Mesenteric fat pad (tissue), 1 donor: ENCODE results near the gene PABPC1L. TPM values are rescaled to one million over a fixed set of nuclear protein-coding genes. Genes with fewer than 3 reads are reported as not detected.
"Not testable (repeated sequence)": the region's sequence is repeated elsewhere in the genome, so short reads cannot be mapped to it uniquely, and the experiment has no call there.

Source experiments
- DNase-seq: peaks from one replicate; pipeline ENCODE4 v3.0.0-alpha.2; 2020; ENCODE audit warnings: low spot score
- long read RNA-seq: library from polyadenylated mRNA; unstranded; transcript quantifications from one replicate; pipeline ENCODE4 v2.0.0, GENCODE V29; 2020
- total RNA-seq: library from RNA; stranded (reverse); fragmentation: NEBNext Ultra II Directional; extraction: Animal tissue kit (Norgen Biotek cat#: 25700); gene quantifications from one replicate; pipeline ENCODE4 v1.2.1, GENCODE V29; 2021
- donor health status: DM: yes; HTN: yes; CAD: no.

The PABPC1L gene
- 10.1 TPM for total RNA-seq
- long read RNA-seq, partial matches to known transcripts: 1 of 6 reads
- long read RNA-seq, other reads (novel, unspliced or antisense): 3 of 6 reads

DNA sequence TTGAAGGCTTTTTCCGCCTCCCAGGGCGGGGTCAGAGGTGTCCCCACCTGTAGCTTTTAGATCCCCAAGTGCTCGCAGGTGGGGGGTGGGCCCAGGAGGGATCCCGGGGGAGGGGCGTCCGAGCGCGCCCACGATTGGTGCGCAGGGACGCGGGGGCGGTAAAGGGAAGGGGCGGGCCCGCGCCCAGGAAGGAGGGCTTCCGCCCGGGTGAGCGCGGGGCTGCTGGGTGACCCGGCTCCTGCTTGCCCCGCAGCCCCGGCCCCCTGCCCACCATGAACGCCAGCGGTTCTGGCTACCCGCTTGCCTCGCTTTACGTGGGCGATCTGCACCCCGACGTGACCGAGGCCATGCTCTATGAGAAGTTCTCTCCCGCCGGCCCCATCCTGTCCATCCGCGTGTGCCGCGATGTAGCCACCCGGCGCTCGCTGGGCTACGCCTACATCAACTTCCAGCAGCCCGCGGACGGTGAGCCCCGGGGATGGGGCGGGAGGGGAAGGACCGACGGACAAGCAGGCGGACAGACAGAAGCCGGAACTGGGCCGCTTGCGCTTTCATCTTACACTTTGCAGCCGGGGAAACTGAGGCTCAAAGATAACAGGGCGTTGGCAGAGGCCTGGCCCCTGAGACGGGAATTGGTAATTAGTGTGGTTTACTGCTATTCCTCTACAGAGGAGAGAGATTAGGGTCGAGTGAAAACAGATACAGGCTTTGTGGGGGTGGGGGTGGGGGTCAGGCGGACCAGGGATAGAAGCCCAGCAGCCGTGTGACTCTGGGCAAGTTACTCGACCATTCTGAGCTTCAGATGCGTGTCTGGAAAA lies at the start of gene PABPC1L:
TSS of gene PABPC1L (plus strand) at position 189 of the 818 bp plus-strand sequence. CDS start at position 273, 84 bp downstream.
- no peak for DNase-seq

DNA sequence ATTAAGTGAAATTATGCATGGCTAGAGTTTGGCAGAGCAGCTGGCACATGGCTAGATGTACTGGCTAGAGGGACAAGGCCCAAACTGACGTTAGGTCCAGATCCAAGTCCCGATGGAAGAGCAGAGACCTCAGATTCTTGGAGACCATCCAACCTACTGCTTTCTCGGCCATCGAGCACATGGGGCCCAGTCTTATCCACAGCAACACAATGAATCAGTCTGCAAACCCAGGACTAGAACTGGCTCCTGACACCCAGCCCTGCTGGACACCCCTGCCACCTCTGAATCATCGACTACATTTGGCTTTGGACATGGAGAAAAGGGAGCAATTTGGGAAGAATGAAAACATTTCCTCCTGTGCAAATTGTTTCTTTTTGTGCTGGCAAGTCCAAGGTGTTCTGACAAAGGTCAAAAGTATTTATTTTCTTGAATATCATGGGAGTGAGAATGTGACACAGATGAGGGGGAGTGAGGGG lies 48.3 kb upstream of the PABPC1L start:
- DNase-seq: no peak

DNA sequence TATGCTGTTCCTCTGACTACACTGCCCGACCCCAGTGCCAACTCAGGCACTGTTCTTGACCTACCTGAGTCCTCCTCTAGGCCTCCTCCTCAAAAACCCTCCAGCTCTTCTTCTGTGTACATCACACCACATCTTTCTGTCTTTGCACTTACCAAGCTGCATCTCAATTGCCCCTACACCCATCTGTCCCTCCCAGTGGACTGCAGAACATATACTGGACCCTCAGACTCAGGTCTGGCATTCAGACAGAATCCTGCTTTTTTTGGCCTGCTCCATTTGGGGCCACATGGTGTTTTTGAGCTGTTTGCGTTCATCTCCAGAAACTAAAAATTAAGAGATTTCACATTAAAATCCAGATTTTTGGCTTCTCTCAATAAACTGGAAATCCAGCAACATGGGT lies 47.6 kb upstream of the PABPC1L start:
- DNase-seq: no peak

DNA sequence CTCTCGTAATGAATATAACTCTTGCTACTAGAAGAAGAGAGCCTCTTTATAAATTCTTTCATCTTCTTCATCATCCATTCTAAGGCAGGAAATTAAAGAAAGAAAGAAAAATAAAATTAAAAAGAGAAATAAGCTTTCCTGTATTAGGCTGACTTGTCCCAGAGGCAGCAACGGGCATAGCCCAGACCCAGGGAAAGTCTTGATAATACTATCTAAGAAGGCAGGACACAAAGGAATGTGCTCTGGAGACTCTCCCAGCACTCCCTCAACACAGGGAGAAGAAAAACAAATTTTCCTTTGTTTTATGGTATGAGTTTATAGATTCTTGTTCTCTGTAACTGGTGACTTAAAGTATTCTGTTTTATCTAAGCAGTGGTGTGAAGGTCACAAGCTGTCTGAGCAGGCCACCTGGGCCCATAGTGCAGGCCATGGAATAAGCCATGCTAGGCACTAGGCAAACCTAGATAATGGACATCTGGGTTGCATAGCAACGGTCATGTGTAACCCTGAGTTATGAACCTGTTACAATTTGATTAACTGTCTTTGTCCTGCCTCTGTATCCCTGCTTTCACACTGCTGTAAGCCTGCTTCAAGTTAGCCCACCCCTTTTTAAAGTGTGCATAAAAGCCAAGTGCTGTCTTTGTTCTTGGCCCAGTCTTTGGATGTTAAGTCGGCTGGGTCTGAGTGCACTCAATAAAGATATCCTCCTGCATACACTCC lies 46.3 kb upstream of the PABPC1L start:
- DNase-seq: not testable (repeated sequence)

DNA sequence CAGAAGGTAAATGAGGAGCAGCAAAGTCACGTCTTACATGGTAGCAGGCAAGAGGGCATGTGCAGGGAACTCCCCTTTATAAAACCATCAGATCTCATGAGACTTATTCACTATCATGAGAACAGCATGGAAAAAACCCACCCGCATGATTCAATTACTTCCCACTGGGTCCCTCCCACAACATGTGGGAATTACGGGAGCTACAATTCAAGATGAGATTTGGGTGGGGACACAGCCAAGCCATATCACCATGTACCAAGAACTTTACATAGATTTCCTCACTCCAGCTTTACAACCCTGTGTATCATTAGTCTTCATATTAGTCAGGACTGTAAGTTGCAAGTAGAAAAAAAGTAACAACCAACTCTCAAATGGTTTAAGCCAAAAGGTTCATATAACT lies 45.4 kb upstream of the PABPC1L start:
- not testable (repeated sequence) for DNase-seq

DNA sequence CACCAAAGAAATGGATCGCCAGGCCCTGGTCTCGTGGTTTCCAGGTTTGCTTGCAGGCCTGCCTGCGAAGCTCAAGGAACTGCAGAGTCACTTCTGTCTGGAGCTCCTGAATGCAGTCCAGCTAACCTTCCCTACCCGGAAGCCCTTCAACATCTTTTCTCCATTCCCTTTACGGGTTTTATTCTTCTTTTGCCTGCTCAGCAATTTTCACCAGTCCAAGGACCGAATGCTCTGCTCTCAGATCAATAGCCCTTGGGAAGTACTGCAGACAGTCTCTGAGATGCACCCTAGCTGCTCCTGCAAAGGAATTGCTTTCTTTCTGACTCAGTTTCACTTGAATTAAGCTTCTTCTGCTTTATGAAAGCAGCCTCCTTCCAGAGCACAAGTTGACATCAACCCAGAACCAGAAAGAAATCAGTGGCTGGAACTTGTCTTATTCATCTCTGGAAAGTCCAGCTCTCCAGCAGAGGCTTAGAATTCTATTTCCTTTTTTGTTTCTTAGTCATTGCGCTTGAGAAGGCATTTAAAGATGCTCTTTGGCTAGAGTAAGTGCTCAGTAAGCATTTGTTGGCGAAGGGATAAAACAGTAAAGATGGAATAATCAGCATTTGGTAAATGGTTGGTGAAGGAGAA lies 43.0 kb upstream of the PABPC1L start:
- no peak for DNase-seq

DNA sequence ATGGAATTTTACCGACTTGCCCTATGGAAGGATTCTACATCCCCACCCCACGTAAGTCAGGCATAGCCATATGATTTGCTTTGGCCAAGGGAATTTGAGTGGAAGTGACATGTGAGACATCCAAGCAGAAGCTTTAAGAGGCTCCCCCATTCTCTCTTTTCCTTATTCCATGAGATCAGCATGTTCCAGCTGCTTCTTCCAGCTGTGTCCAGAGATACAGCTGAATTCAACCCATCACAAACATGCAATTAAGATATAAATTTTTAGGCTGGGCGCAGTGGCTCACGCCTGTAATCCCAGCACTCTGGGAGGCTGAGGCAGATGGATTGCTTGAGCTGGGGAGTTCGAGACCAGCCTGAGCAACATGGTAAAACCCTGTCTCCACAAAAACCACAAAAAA lies 40.4 kb upstream of the PABPC1L start:
- DNase-seq: no peak

DNA sequence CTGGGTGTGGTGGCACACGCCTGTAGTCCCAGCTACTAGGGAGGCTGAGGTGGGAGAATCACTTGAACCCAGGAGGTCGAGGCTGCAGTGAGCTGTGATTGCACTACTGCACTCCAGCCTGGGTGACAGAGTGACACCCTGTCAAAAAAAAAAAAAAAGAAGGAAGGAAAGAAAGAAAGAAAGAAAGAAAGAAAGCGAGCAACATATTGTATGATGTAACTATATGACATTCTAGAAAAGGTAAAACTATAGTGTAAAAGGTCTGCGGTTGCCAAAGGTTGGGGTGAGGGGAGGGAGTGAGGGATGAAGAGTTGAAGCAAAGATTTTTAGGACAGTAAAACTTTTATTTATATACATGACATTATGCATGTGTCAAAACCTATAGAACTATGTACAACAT lies 27.5 kb upstream of the PABPC1L start:
- DNase-seq: not testable (repeated sequence)

DNA sequence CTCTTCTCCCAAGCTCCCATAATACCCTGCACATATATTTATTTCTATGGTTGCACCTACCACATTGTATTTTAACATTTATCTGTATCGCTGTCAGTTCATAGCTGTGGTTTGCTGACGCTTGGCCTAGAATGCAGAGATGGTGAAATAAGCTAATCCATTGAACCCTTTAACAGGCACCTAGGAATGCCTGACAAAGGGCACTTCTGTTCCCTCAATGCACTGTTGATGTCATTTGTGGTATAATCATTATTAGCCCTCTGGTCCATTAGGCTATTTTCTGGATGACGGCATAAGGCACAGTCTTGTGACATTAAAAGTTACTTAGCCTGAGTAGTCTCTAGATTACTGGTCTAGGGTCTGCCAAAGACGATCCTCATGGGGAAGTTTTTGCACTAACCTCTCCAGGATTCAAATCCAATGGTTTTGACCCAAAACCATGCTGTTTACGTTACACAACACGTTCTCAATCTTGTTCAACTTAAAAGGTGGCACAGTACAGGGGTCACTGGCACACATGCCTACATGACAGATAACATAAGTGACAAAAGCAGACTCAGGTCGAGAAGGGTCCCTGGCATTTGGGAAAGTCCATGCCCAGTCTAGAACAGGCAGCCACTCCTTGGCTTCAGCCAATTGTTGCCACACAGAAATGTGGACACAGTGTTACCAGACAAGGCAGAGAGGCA lies 26.5 kb upstream of the PABPC1L start:
- no peak for DNase-seq

DNA sequence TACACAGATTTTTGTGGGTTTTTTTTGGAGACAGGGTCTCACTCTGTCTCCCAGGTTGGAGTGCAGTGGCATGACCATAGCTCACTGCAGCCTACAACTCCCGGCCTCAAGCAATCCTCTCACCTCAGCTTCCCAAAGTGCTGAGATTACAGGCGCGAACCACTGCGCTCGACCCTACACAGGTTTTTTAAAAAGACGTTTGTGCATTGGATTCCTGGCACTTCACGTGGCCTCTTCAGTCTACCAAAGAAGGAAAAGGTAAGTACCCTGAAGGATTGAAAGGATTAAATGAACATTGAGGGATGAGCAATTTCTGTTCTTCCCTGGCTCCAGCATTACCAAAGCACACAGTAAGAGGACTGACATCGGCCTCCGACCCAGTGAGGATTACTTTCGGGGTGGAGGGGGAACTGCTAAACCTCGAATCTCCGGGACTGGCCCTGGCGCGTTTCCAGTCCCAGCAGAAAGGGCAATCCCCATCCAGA lies 24.9 kb upstream of the PABPC1L start:
- DNase-seq: no peak

DNA sequence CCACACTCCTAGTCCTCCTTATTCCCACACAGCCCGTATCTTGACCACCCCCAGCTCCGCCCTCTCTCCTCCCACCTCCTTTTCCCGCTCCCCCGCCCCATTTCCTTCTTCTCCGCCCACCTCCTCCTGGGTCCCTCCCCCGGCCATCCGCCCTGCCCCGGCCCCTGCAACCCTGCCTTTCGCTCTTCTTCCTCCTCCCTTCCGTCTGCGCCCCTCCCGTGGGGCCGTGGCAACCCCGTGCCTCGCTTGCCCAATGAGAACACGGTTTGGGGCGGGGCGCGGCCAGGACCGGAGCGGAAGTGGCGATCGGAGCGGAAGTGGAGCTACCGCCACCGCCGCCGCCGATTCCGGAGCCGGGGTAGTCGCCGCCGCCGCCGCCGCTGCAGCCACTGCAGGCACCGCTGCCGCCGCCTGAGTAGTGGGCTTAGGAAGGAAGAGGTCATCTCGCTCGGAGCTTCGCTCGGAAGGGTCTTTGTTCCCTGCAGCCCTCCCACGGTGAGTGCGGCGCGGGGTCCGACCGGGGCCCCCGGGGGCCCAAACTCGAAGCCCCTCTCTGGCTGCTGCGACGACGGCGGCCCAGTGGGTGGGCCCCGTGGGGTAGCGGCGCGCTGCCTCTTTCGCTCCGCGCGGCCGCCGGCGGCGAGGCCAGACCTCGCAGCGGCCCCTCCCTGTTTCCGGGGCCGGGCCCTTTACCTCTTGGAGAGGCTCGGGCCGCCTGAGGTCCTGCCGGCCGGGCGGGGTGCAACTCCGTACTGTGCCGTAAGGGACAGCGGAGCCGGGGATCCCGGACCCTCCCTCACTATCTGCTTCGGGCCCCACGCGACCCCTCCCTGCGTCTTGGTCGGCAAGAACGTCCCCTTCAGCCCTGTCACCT lies 24.2 kb upstream of the PABPC1L start, which contains the start of gene YWHAB:
TSS of gene YWHAB (plus strand) at position 314 of the 874 bp plus-strand sequence. CDS start 15,829 bp downstream, outside the sequence.
- peak; percentile 100 for DNase-seq

DNA sequence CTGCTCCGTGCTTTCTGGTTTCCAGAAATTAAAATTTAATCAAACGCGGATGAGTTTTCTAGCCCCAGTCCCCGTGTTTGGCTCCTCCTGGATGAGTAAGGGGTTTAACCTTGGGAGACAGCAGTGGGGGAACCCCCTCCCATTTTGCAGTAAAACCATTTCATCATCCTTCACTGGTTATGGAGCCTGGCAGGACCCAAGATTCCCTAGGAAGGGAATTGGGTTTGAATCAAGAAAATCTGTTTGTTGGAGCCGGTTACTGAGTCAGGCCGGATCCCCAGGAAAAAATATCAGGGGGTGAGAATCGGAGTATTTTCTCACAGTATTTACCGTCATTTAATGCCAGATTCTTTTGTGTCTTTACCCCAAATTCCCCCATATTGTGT lies 23.6 kb upstream of the PABPC1L start:
- DNase-seq: no peak

DNA sequence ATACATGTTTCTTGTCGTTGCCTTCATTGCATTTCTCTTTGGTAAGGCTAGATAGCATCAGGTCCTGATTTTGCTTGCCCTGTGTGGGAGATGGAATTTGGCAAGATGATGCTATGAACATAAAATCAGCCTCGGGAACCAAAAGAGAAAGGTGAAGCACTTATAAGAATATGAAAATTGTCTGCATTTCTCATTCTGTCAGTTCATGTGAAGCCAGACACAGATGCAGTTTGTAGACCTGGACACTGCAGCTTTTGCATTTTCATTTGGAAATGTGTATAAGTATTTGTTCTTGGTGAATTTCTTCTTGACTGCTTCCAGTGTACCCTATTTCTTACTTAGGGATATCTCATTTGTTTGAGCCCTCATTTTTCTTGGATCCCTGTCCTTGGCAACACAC lies 23.0 kb upstream of the PABPC1L start:
- DNase-seq: no peak

DNA sequence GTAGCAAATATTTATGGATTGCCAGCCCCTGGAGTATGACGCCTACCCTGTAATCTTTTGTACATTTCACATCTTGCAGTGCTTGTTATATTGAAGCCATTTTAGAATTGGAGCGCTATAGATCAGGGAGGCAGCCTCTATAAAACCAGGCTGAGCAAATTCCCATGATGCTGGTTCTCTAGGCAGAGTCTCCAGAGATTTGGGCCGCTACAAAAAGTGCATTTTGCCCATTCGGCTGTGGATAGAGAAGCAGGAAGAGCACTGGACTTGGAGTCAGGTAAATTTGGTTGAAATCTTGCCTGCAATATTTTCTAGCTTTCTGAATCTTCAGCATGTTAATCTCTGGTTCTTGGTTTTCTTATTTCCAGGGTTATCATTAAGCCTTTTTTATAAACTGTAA lies 22.4 kb upstream of the PABPC1L start:
- no peak for DNase-seq

DNA sequence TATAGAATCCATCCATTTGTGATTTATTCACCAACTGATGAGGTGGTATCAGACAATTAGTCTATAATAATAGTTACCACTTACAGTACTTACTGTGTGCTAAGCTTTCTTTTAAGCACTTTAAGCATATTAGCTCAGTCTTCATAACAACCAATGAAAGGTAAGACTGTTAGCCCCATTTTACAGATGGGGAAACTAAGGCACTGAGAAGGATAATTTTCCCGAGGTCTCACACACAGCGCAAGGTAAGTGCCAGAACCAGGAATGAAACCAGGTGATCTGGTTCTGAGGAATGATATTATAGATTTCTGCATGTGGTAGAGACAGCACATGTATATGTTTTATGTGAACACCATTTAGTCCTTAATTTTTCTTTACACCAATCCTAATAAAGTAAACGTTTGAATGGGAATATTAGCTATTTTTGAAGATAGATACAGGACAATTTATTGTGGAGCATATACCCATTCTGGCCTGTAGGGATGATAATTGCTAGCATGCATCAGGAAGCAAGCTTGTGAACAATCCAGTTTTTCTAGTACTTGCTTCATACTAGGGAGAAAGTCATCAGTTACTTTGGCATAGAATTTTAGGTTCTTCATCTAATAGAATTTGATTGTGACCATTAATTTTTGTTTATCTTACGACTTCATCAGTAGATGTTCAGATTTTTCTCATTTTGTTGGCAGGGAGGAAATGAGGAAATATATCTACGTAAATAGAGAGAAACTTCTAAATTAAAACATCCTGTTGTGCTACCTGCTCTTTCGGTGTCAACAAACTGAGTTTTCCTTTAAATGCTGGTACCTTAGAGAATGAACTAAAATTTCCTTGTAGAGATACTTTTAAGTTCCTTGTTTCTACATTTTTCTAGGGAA lies 21.4 kb upstream of the PABPC1L start:
- DNase-seq: no peak

DNA sequence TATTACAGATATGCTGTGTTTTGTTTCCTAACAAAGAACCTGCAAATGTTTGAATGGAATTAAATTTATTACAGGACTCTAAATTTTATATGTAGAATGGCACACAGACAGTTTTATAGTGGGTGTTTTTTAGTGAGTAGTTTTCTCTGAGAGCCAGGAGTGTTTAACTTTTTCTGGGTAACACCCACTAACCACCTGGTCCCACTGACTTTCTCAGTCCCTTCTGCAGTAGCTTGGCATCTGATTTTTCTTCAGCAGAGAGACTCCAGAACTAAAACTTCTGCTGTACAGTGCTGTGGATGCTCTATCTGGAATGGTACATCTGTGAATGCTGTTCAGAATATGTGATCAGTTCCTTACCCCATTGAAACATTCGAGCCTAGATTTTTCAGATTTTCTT lies 18.0 kb upstream of the PABPC1L start:
- no peak for DNase-seq

DNA sequence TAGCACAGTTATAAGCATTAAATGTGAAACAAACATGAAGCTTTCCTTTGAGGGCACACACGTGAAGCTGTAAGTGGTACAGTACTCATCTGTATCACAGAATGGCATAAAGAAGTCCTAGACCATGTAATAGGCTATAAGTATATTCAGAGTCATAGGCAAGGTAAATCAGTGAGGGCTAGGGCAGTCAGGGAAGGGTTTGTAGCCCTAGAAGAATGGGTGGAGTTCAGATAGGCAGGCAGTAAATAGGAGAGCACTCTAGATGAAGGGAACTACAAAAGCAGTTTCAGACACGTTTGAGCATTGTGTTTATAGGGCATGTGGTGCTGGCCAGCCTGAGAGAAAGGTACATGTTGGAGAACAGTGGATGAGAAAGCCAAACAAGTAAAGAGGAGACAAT lies 14.9 kb upstream of the PABPC1L start:
- no peak for DNase-seq

DNA sequence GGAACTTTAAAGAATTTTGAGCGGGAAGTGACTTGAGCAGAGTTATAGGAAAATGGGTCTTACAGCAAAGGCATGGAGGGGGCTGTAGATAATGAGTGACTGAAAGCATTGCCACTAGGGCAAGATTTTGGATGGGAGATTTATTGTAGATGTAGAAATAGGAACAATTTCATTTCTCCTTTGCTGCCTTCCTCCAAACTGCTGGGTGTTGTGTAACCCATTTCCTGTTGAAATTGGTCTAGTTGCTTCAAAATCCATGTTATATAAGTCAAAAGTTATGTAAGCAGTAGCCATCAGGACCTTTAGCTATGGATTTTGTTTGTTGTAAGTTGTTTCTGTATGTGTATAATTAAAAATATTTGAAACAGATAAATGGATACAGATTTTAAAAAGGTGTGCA lies 13.3 kb upstream of the PABPC1L start:
- DNase-seq: no peak

DNA sequence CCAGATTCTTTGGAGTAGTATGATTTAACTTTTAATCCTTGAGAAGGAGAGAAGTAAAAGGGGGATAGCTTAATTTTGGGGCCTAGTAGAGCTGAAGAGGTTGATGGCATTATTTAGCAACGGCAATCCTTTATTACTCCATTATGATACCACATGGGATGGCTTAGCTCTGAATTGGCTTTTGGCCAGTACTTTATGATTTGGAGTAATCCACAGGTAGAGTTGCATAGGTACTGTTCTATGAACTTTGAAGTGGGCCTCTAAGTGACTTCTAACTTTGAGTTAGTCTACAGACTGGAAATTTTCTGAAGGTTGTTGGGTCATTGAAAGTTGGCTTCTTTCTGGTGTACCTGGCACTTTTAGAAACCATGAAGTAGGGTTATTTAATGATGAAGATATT lies 12.7 kb upstream of the PABPC1L start:
- no peak for DNase-seq
